ENCODE measurements around the gene RBM47.
"Not testable (repeated sequence)": the region's sequence is repeated elsewhere in the genome, so short reads cannot be mapped to it uniquely, and the experiment has no call there.

The RBM47 gene

GRCh38 chr4:40439519-40439918, 190.1 kb downstream of the RBM47 start:
- H3K79me2 ChIP-seq (ENCODE audit: low read length): no peaks in the 10 kb centered on the region
- no peak for TF ChIP-seq CTCF (IDR thresholded peaks at IDR 0.05; ENCODE audit: low read depth, low read length)
- no peak for TF ChIP-seq EZH2phosphoT487 (IDR thresholded peaks at IDR 0.05; ENCODE audit: low read depth)
- no peaks in the 10 kb centered on the region for H3K27me3 ChIP-seq (ENCODE audit: low read depth, low read length)
- no peaks in the 10 kb centered on the region for H4K20me1 ChIP-seq (ENCODE audit: insufficient read depth, low read length)
- no peak overlapping the region for H3K4me3 ChIP-seq (ENCODE audit: low read length)
- no peaks in the 10 kb centered on the region for H3K4me1 ChIP-seq (ENCODE audit: low read length)
- H3K36me3 ChIP-seq (replicated peaks; ENCODE audit: low read depth, low read length): no peaks in the 10 kb centered on the region
- H2AFZ ChIP-seq (ENCODE audit: low read depth, low read length): no peak overlapping the region
- H3K9me3 ChIP-seq (ENCODE audit: insufficient read depth, low read length): no peaks in the 10 kb centered on the region
- no peak overlapping the region for H3K4me2 ChIP-seq (ENCODE audit: low read length)
- H3K9ac ChIP-seq (ENCODE audit: low read length): no peak overlapping the region
- no peak overlapping the region for H3K27ac ChIP-seq (ENCODE audit: low read length)

GRCh38 chr4:40438384-40439026, 191.2 kb downstream of the RBM47 start:
- H3K27me3 ChIP-seq (ENCODE audit: low read depth, low read length): no peaks in the 10 kb centered on the region
- H3K9ac ChIP-seq (ENCODE audit: low read length): no peak overlapping the region
- no peak overlapping the region for H2AFZ ChIP-seq (ENCODE audit: low read depth, low read length)
- no peak overlapping the region for H3K27ac ChIP-seq (ENCODE audit: low read length)
- no peaks in the 10 kb centered on the region for H3K79me2 ChIP-seq (ENCODE audit: low read length)
- no peaks in the 10 kb centered on the region for H4K20me1 ChIP-seq (ENCODE audit: insufficient read depth, low read length)
- H3K4me1 ChIP-seq (ENCODE audit: low read length): peaks cover 8% of the 10 kb centered on the region
- TF ChIP-seq CTCF (IDR thresholded peaks at IDR 0.05; ENCODE audit: low read depth, low read length) (no peak), EZH2phosphoT487 (IDR thresholded peaks at IDR 0.05; ENCODE audit: low read depth) (no peak)
- no peak overlapping the region for H3K4me2 ChIP-seq (ENCODE audit: low read length)
- no peak overlapping the region for H3K4me3 ChIP-seq (ENCODE audit: low read length)
- H3K36me3 ChIP-seq (replicated peaks; ENCODE audit: low read depth, low read length): no peaks in the 10 kb centered on the region
- no peaks in the 10 kb centered on the region for H3K9me3 ChIP-seq (ENCODE audit: insufficient read depth, low read length)

GRCh38 chr4:40437741-40438383, 191.8 kb downstream of the RBM47 start:
- no peak overlapping the region for H3K27ac ChIP-seq (ENCODE audit: low read length)

GRCh38 chr4:40435306-40435705, 194.4 kb downstream of the RBM47 start:
- not testable (repeated sequence) for H3K79me2 ChIP-seq (ENCODE audit: low read length); H2AFZ ChIP-seq (ENCODE audit: low read depth, low read length); H3K9ac ChIP-seq (ENCODE audit: low read length); H3K36me3 ChIP-seq (replicated peaks; ENCODE audit: low read depth, low read length); H3K9me3 ChIP-seq (ENCODE audit: insufficient read depth, low read length); H3K4me2 ChIP-seq (ENCODE audit: low read length); H3K27ac ChIP-seq (ENCODE audit: low read length); H3K4me3 ChIP-seq (ENCODE audit: low read length); H3K27me3 ChIP-seq (ENCODE audit: low read depth, low read length); H4K20me1 ChIP-seq (ENCODE audit: insufficient read depth, low read length)
- peaks cover 14% of the 10 kb centered on the region for H3K4me1 ChIP-seq (ENCODE audit: low read length)

More at GRCh38 chr4:40437741-40438383, 191.8 kb downstream of the RBM47 start:
- Histone ChIP-seq H3K9me3 (ENCODE audit: insufficient read depth, low read length) (no peaks in the 10 kb centered on the region), H3K9ac (ENCODE audit: low read length) (no peak overlapping the region), H3K4me3 (ENCODE audit: low read length) (no peak overlapping the region), H3K4me2 (ENCODE audit: low read length) (no peak overlapping the region), H3K4me1 (ENCODE audit: low read length) (peaks cover 14% of the 10 kb centered on the region), H2AFZ (ENCODE audit: low read depth, low read length) (no peak overlapping the region), H4K20me1 (ENCODE audit: insufficient read depth, low read length) (no peaks in the 10 kb centered on the region), H3K27me3 (ENCODE audit: low read depth, low read length) (no peaks in the 10 kb centered on the region), H3K36me3 (replicated peaks; ENCODE audit: low read depth, low read length) (no peaks in the 10 kb centered on the region), H3K79me2 (ENCODE audit: low read length) (no peaks in the 10 kb centered on the region)
- TF ChIP-seq EZH2phosphoT487 (IDR thresholded peaks at IDR 0.05; ENCODE audit: low read depth) (no peak), CTCF (IDR thresholded peaks at IDR 0.05; ENCODE audit: low read depth, low read length) (no peak)
